GM12878 (cell line): ENCODE results near the gene FAM229B. TPM values are rescaled to one million over a fixed set of nuclear protein-coding genes. Genes with fewer than 3 reads are reported as not detected.

Experiments used
- ATAC-seq: fragments of 200-7000 bp; cut with Tn5 transposase; 3 replicates; pipeline ENCODE4 v1.9.1; 2020; ENCODE audit warnings: mild to moderate bottlenecking, moderate library complexity
- BruUV-seq: library from RNA; stranded (reverse); fragments of 400-500 nt; replicated peaks from 2 replicates; lab custom pipeline; 2021; lab: Mats Ljungman, UMichigan
- CTCF ChIA-PET: fragments of 300-600 bp; sonication (Branson Sonifier 250); formaldehyde crosslinking; extraction: SDS; loops from one replicate; lab custom pipeline; 2021; ENCODE audit warnings: inconsistent platforms; lab: Yijun Ruan, JAX
- POLR2A ChIA-PET: fragments of 350-600 bp; formaldehyde crosslinking; extraction: SDS; loops from one replicate; lab custom pipeline; 2021; ENCODE audit warnings: inconsistent platforms; lab: Charles Lee
- RAD21 ChIA-PET: fragments of 300-600 bp; sonication (Branson Sonifier 250); formaldehyde crosslinking; loops from one replicate; lab custom pipeline; 2023; ENCODE audit warnings: antibody characterized with exemption; ENCODE audit not compliant: unreplicated experiment; lab: Charles Lee
- SMC1A ChIA-PET: fragments of 300-600 bp; sonication (Branson Sonifier 250); formaldehyde crosslinking; loops from one replicate; lab custom pipeline; 2023; ENCODE audit not compliant: unreplicated experiment, uncharacterized antibody; lab: Charles Lee
- DNase-seq: peaks from one replicate; pipeline ENCODE4 v3.0.0-alpha.2; 2011; ENCODE audit warnings: low read depth, low spot score
- FAIRE-seq: peaks from 3 replicates; lab custom pipeline; 2011; peaks lifted over from hg19 to GRCh38; lab: Jason Lieb, UNC
- H2AFZ ChIP-seq: 2 replicates; pipeline ENCODE4 v1.6.0; 2011; ENCODE audit warnings: low read depth, low read length, control low read depth; ENCODE audit not compliant: control insufficient read depth
- H3K27ac ChIP-seq: 2 replicates; pipeline ENCODE4 v1.5.1; 2011; ENCODE audit warnings: control low read depth; ENCODE audit not compliant: control insufficient read depth, insufficient read depth
- H3K27me3 ChIP-seq, 2 experiments: replicated peaks in 1 of 2; 2 replicates each; pipeline versions ENCODE4 v1.6.0 to v1.6.1; 2011; ENCODE audit warnings: low read length in 1 of 2; ENCODE audit not compliant: control insufficient read depth in 2 of 2, insufficient read depth in 2 of 2
- H3K36me3 ChIP-seq, 2 experiments: 2 replicates each; pipeline ENCODE4 v1.5.1; 2011; ENCODE audit warnings: low read length in 1 of 2; ENCODE audit not compliant: control insufficient read depth in 2 of 2, insufficient read depth in 2 of 2
- H3K4me1 ChIP-seq: 2 replicates; pipeline ENCODE4 v1.6.1; 2011; ENCODE audit warnings: mild to moderate bottlenecking, low read length, moderate library complexity, mixed read lengths; ENCODE audit not compliant: control insufficient read depth, insufficient read depth
- H3K4me2 ChIP-seq: 2 replicates; pipeline ENCODE4 v1.6.0; 2011; ENCODE audit warnings: control low read depth; ENCODE audit not compliant: control insufficient read depth, insufficient read depth
- H3K4me3 ChIP-seq: fragments of 200-600 bp; sonication (generic); 2 replicates; pipeline ENCODE4 v1.5.1; 2016
- H3K79me2 ChIP-seq: 2 replicates; pipeline ENCODE4 v1.6.0; 2011; ENCODE audit warnings: low read length; ENCODE audit not compliant: control insufficient read depth, insufficient read depth
- H3K9ac ChIP-seq: 2 replicates; pipeline ENCODE4 v1.8.0; 2011; ENCODE audit warnings: low read length, control low read depth, mixed read lengths; ENCODE audit not compliant: control insufficient read depth, insufficient read depth
- H3K9me3 ChIP-seq: replicated peaks from 3 replicates; pipeline ENCODE4 v1.5.1; 2011; ENCODE audit warnings: mild to moderate bottlenecking, low read length; ENCODE audit not compliant: control insufficient read depth, insufficient read depth
- H4K20me1 ChIP-seq: 2 replicates; pipeline ENCODE4 v1.6.0; 2011; ENCODE audit not compliant: control insufficient read depth, insufficient read depth
- BMI1 ChIP-seq: fragments of 450-650 bp; IDR thresholded peaks from 2 replicates; pipeline ENCODE4 v1.6.1; 2016; ENCODE audit warnings: mild to moderate bottlenecking, moderate library complexity, borderline replicate concordance
- CBFB ChIP-seq: IDR thresholded peaks from 2 replicates; pipeline ENCODE4 v1.6.1; 2016; ENCODE audit warnings: antibody characterized with exemption, low read depth
- EP300 ChIP-seq, 2 experiments: fragments of 150-350 bp in 1 of 2; IDR thresholded peaks; 2 replicates each; pipeline ENCODE4 v1.6.1; 2011 to 2012; ENCODE audit warnings: low read depth in 2 of 2, low read length in 2 of 2, borderline replicate concordance in 1 of 2, improper control_type of control experiment in 1 of 2, inconsistent platforms in 1 of 2; ENCODE audit not compliant: control insufficient read depth in 1 of 2
- NR2C2 ChIP-seq: IDR thresholded peaks from 2 replicates; pipeline ENCODE4 v1.6.1; 2011; ENCODE audit warnings: borderline replicate concordance, low read depth; ENCODE audit not compliant: control insufficient read depth, insufficient read length
- POLR2AphosphoS2 ChIP-seq: IDR thresholded peaks from 2 replicates; pipeline ENCODE4 v1.6.1; 2011; ENCODE audit warnings: low read depth, mild to moderate bottlenecking, low read length, improper control_type of control experiment, moderate library complexity
- SIX5 ChIP-seq: IDR thresholded peaks from 2 replicates; pipeline ENCODE4 v1.6.1; 2011; ENCODE audit warnings: mild to moderate bottlenecking, low read depth, low read length, moderate library complexity; ENCODE audit not compliant: severe bottlenecking
- SMARCA5 ChIP-seq: fragments of 450-650 bp; IDR thresholded peaks from 2 replicates; pipeline ENCODE4 v1.6.1; 2017; ENCODE audit warnings: mild to moderate bottlenecking
- TCF7 ChIP-seq: IDR thresholded peaks from 2 replicates; pipeline ENCODE4 v1.6.1; 2014; ENCODE audit warnings: antibody characterized with exemption, borderline replicate concordance
- WGBS: methylation state at CpG from one replicate; pipeline ENCODE4 v1.1.6; 2016; ENCODE audit warnings: low lambda C conversion rate; ENCODE audit not compliant: insufficient replicate concordance, insufficient coverage; ENCODE audit errors: missing lambda C conversion rate; 5-methylcytosine and 5-hydroxymethylcytosine counted together
- in situ Hi-C: fragments of 300-500 bp; cut with MboI; formaldehyde crosslinking; loops from 9 replicates; pipeline ENCODE4 v1.14.3; 2018; ENCODE audit warnings: mixed read lengths
- intact Hi-C: fragments of 100-400 bp; cut with micrococcal nuclease; formaldehyde crosslinking; loops from one replicate; pipeline ENCODE4 v1.14.2; 2022; ENCODE audit not compliant: unreplicated experiment
- polyA plus RNA-seq, 11 experiments: library from polyadenylated mRNA; depleted of rRNA in 4 of 11; unstranded in 6 of 11; stranded (reverse) in 5 of 11; fragments of >200 nt; fragmentation: Nextera tagmentation in 4 of 11; fragmentation: Illumina TruSeq in 1 of 11; extraction: Ambion mirVana in 4 of 11; extraction: Trizol in 1 of 11; gene quantifications; 1 replicate in 1 of 11; 2 replicates in 10 of 11; pipeline versions ENCODE4 v1.2.1 to v1.2.3, GENCODE V29; 2011 to 2016; ENCODE audit warnings: inconsistent platforms in 2 of 11, missing spikeins in 2 of 11, low read depth in 1 of 11
- total RNA-seq, 4 experiments: library from RNA; depleted of rRNA in 3 of 4; stranded (reverse); fragments of >200 nt in 3 of 4; fragmentation: Illumina TruSeq in 1 of 4; extraction: Trizol in 1 of 4; gene quantifications; 2 replicates each; pipeline versions ENCODE4 v1.2.1 to v1.2.3, GENCODE V29; 2013 to 2021

The FAM229B gene
- total and polyA plus RNA-seq, 10 of the 15 experiments (the other 5 are each of a cell fraction or from before 2014, with no cell fraction given): 0.82 to 5.7 (median 3.1) TPM

DNA sequence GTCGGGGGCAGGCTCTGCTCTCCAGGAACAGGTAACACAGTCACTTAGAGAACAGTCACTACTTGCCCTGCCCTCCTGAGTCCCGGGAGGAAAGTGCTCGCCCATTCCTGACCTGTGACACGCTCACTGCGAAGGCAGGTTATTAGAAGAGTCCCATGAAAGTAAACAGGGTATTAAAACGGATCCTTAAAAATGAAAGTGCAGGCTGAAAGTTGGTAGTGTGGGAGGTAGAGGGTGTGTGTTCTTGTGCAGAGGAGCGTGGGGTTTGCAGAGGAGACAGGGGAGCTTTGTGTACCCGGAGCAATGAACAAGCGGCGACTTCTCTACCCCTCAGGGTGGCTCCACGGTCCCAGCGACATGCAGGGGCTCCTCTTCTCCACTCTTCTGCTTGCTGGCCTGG lies 33.4 kb upstream of the FAM229B start, which contains the start of gene CCN6:
Gene CCN6, plus strand, starts transcription at position 104 of the 400 bp plus-strand sequence. Its CDS starts 254 bp downstream, at position 358.
- H3K27me3 ChIP-seq: no peaks in the 10 kb centered on the region
- TF ChIP-seq SMARCA5: no peak
- TF ChIP-seq SIX5: no peak
- no peak for TF ChIP-seq TCF7
- no peak for TF ChIP-seq BMI1
- no peak for TF ChIP-seq NR2C2
- TF ChIP-seq EP300 (IDR thresholded peaks at IDR 0.05; ENCODE audit: borderline replicate concordance in 1 of 2, control insufficient read depth in 1 of 2, low read depth in 2 of 2, low read length in 2 of 2): no peak
- TF ChIP-seq POLR2AphosphoS2: no peak
- no peak for TF ChIP-seq CBFB
- H3K36me3 ChIP-seq: no peaks in the 10 kb centered on the region
- no peak within 1 kb of the TSS for H2AFZ ChIP-seq
- DNase-seq: no peak
- CTCF ChIA-PET: interaction anchor here (0.6 to 0.8 kb wide), 2 partner anchors 44 to 109 kb away, joined by 3 read pairs; no protein-coding TSS in a partner anchor
- FAIRE-seq: no peak
- in situ Hi-C loops (no loop called here), intact Hi-C loops (no loop called here)
- no peaks in the 10 kb centered on the region for H3K4me1 ChIP-seq
- no peak within 1 kb of the TSS for H3K27ac ChIP-seq
- no peaks in the 10 kb centered on the region for H4K20me1 ChIP-seq
- ATAC-seq: no peak
- POLR2A ChIA-PET: no interaction called here
- RAD21 ChIA-PET: no interaction called here
- no peaks in the 10 kb centered on the region for H3K79me2 ChIP-seq
- SMC1A ChIA-PET: interaction anchor here (1.0 kb wide), 1 partner anchor 424 kb away, joined by 3 read pairs; no protein-coding TSS in a partner anchor
- no peak within 1 kb of the TSS for H3K4me2 ChIP-seq
- 51% methylated on average over 12 of the region's 12 CpGs for WGBS
- no peak within 1 kb of the TSS for H3K4me3 ChIP-seq
- H3K9ac ChIP-seq: no peak within 1 kb of the TSS
- BruUV-seq: no TSS peak
- H3K9me3 ChIP-seq: no peaks in the 10 kb centered on the region
